Muscle of arm (tissue), 12 donors: ENCODE results near the gene AGPS. TPM values are rescaled to one million over a fixed set of nuclear protein-coding genes. Genes with fewer than 3 reads are reported as not detected.
"Not testable (repeated sequence)": the region's sequence is repeated elsewhere in the genome, so short reads cannot be mapped to it uniquely, and the experiment has no call there.

Experiments used
- DNase-seq: peaks from one replicate; pipeline ENCODE4 v3.0.0-alpha.2; 2013
- polyA plus RNA-seq, 12 donors: library from polyadenylated mRNA; unstranded; fragments of 120-200 nt; gene quantifications; one replicate each; pipeline ENCODE4 v1.2.1, GENCODE V29; 2013; ENCODE audit not compliant: insufficient read length in 12 of 12

Gene AGPS
- polyA plus RNA-seq, 12 donors: 15.8 to 34.3 (median 29.1) TPM; not detected in 1

GRCh38 chr2:177407031-177407430 lies 14.5 kb downstream of the AGPS start:
- no peak for DNase-seq

GRCh38 chr2:177410629-177411028 lies 18.1 kb downstream of the AGPS start:
- not testable (repeated sequence) for DNase-seq

GRCh38 chr2:177413703-177414102 lies 21.1 kb downstream of the AGPS start:
- no peak for DNase-seq

GRCh38 chr2:177419274-177419673 lies 26.7 kb downstream of the AGPS start:
- DNase-seq: no peak

- no peak for DNase-seq
These were observed 29.7 kb downstream of the AGPS start for GRCh38 chr2:177422271-177422670.

- not testable (repeated sequence) for DNase-seq
These were observed 31.5 kb downstream of the AGPS start for GRCh38 chr2:177424120-177424519.

- DNase-seq: not testable (repeated sequence)
These were observed 32.0 kb downstream of the AGPS start for GRCh38 chr2:177424620-177425019.

GRCh38 chr2:177427316-177427715 lies 34.7 kb downstream of the AGPS start:
- DNase-seq: no peak

- DNase-seq: not testable (repeated sequence)
These were observed 35.4 kb downstream of the AGPS start for GRCh38 chr2:177427936-177428335.

- no peak for DNase-seq
These were observed 37.2 kb downstream of the AGPS start for GRCh38 chr2:177429688-177430325.

GRCh38 chr2:177430411-177430810 lies 37.8 kb downstream of the AGPS start:
- no peak for DNase-seq

GRCh38 chr2:177431111-177431725 lies 38.6 kb downstream of the AGPS start:
- not testable (repeated sequence) for DNase-seq

- no peak for DNase-seq
These were observed 40.1 kb downstream of the AGPS start for GRCh38 chr2:177432703-177433102.

- DNase-seq: no peak
These were observed 40.8 kb downstream of the AGPS start for GRCh38 chr2:177433402-177433801.

- DNase-seq: no peak
These were observed 41.9 kb downstream of the AGPS start for GRCh38 chr2:177434475-177434874.

- no peak for DNase-seq
These were observed 52.6 kb downstream of the AGPS start for GRCh38 chr2:177445200-177445599.

- no peak for DNase-seq
These were observed 55.5 kb downstream of the AGPS start for GRCh38 chr2:177448031-177448430.

- DNase-seq: no peak
These were observed 56.6 kb downstream of the AGPS start for GRCh38 chr2:177449159-177449558.

GRCh38 chr2:177455187-177455586 lies 62.6 kb downstream of the AGPS start:
- no peak for DNase-seq

GRCh38 chr2:177459756-177460155 lies 67.2 kb downstream of the AGPS start:
- DNase-seq: not testable (repeated sequence)

GRCh38 chr2:177460973-177461585 lies 68.5 kb downstream of the AGPS start:
- DNase-seq: no peak

- DNase-seq: no peak
These were observed 72.0 kb downstream of the AGPS start for GRCh38 chr2:177464549-177464948.

GRCh38 chr2:177465400-177466138 lies 73.0 kb downstream of the AGPS start:
- DNase-seq: no peak
